ENCODE measurements around the gene TOM1L2. TPM values are rescaled to one million over a fixed set of nuclear protein-coding genes. Genes with fewer than 3 reads are reported as not detected.
"Not testable (repeated sequence)": the region's sequence is repeated elsewhere in the genome, so short reads cannot be mapped to it uniquely, and the experiment has no call there.

TOM1L2 gene
- polyA plus RNA-seq, 3 donors = 31.8 to 36.2 (median 32.2) TPM

- no peak for DNase-seq (ENCODE audit: low read depth in 3 of 3, low spot score in 2 of 3)
Observed at GRCh38 chr17:17972952-17973254, 703 bp upstream of the TOM1L2 start.

DNA sequence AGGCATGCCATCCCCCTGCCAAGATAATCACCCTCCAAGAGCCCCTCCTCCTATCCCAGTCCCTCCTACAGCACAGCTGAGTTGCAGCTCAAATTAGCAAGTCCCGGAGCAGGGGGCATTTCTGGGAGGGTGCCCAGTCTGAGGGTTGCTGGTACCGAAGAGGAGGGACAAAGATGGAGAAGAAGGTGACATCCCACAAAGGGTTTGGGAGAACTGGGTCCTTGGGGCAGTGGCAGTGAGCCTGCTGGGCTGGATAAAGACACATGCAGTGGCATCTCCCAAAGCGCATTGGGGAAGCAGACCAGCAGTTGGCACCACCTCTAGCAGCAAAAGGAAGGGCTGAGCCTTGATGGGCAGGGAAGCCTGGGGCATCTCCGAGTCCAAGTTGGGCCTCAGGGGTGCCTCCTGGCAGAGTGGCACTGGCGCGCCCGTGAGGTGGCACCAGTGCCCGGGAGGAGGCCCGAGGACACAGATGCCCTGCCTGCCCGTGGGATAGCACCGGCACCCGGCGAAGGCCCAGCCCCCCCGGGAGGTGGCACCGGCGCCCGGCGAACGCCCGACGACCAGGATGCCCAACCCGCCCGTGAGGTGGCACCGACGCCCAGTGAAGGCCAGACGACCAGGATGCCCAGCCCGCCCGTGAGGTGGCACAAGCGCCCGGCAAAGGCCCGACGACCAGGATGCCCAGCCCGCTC lies 622 bp downstream of the TOM1L2 start:
- no peak for DNase-seq (ENCODE audit: low read depth in 3 of 3, low spot score in 2 of 3)

DNA sequence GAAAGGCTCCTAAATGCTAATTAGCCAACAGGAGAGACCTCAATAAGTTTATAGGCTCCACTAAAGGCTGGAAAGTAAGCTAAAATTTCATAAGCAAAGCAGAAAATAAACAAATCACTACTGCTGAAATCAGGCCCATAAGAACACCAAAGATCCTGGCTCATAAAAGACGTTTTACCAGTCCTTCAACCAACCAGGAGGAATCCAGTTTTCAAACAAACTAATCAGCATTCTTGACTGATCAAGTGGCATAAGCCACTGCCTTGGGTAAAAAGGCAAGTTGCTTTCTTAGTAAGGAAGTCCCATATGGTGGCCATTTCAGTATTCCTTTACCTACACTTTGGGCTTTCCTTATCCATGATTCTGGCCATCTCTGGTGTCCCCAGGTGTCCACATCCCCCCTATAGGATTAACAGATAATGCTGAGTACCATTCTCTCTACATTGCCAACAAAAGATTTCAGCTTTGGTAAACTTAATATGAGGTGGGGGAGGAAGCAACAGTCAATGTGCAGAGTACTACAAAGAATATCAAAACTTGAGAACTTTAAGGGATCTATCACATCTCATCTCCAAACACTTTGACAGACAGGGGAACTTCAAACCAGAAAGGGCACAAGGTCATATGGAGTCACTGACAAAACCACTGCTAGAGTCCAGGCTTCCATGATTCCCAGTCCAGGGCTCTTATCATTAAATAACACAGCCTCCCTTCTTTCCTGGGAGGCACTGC lies 1.3 kb downstream of the TOM1L2 start:
- DNase-seq (ENCODE audit: low read depth in 3 of 3, low spot score in 2 of 3) = no peak

DNA sequence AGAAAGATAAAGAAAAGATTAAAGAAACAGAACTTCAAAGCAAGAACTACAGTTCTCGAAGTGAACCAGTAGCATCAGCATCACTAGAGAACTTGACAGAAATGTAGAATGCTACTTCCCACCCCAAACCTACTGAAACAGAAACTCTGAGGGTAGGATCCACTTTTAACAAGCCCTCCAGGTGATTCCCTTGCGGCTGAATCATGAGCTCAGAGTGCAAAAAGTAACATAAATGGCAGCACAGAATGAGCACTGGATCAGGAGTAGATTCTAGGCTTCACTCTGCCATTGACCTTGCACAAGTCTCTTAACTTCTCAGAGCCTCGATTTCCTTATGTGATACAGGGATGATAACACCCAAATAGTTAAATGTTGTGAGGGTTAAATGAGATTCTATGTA lies 5.8 kb downstream of the TOM1L2 start:
- no peak for DNase-seq (ENCODE audit: low read depth in 3 of 3, low spot score in 2 of 3)

- no peak for DNase-seq (ENCODE audit: low read depth in 3 of 3, low spot score in 2 of 3)
Observed at GRCh38 chr17:17965152-17965721, 7.0 kb downstream of the TOM1L2 start.

DNA sequence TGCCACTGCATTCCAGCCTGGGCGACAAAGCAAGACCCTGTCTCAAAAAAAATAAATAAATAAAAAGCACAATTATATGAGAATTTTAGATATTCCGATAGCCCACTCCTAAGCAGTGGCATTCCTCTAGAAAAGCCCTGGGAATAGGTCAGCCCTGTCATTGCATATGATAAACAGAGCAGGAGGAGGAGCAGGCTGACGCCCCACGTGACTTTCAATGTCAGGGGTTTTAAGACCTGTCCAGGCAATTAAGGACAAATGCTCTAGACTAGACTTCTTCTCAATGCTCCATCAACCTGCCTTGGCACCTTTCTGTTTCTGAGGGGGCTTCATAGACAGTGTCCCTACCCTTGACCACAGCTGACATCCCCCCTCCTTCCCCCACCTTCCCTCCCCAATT lies 7.5 kb downstream of the TOM1L2 start:
- DNase-seq (ENCODE audit: low read depth in 3 of 3, low spot score in 2 of 3) = no peak

- DNase-seq (ENCODE audit: low read depth in 3 of 3, low spot score in 2 of 3) = no peak
Observed at GRCh38 chr17:17963694-17964436, 8.3 kb downstream of the TOM1L2 start.

GRCh38 chr17:17963066-17963465 lies 9.1 kb downstream of the TOM1L2 start:
- DNase-seq (ENCODE audit: low read depth in 3 of 3, low spot score in 2 of 3) = no peak

- no peak for DNase-seq (ENCODE audit: low read depth in 3 of 3, low spot score in 2 of 3)
Observed at GRCh38 chr17:17960500-17961030, 11.6 kb downstream of the TOM1L2 start.

DNA sequence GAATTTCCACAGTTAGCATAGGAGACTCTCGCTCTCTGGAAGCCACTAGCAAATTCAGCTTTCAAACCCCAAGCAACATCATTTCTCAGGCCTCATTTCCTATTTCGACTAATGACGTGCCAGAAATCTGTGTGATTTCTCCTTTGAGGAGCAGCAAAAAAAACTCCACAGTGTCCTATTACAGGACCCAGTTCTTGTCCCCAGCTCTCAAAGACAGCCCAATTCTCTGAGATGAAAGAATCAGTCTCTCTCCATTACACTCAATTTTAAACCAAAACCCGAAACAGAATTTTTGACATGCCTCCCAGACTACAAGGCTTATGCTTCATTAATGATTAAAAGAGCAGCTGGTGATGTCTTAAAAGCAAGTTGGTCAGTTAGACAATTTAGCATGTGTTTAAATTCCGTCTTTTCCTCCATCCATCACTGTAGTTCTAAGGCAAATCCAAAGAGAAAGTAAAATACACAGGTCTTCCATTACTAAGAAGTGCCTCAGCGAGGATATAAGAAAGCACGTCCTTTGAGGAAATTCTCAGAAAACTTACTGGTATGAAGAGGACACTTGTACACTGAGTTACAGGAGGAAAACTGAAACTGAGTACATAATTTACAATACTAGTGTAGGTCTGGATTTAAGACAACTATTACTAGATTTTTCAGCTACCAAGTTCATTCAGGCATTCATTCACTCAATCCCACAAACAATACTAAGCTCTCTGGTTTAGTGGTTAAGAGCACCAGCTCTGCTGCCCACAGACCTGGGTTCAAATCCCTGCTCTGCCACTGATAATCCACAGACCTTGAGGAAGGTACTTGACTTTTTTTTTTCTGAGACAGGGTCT lies 12.5 kb downstream of the TOM1L2 start:
- DNase-seq (ENCODE audit: low read depth in 3 of 3, low spot score in 2 of 3) = no peak

- no peak for DNase-seq (ENCODE audit: low read depth in 3 of 3, low spot score in 2 of 3)
Observed at GRCh38 chr17:17958982-17959381, 13.2 kb downstream of the TOM1L2 start.

GRCh38 chr17:17957584-17957916 lies 14.7 kb downstream of the TOM1L2 start:
- DNase-seq (ENCODE audit: low read depth in 3 of 3, low spot score in 2 of 3) = no peak

GRCh38 chr17:17955790-17956341 lies 16.3 kb downstream of the TOM1L2 start:
- DNase-seq (ENCODE audit: low read depth in 3 of 3, low spot score in 2 of 3) = not testable (repeated sequence)

DNA sequence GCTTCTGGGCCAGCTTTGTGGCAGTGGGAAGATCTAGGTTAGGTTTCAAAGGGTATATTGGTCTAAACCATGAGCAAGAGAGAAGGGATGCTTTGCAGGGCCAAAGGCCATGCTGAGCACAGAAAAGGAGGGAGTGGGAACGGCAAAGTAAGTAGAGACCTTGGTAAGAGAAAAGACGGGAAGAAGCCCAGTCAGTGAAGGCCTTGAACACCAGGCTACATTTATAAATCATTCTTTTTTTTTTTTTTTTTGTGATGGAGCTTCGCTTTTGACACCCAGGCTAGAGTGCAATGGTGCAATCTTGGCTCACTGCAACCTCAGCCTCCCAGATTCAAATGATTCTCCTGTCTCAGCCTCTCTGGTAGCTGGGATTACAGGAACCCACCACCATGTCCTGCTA lies 18.1 kb downstream of the TOM1L2 start:
- no peak for DNase-seq (ENCODE audit: low read depth in 3 of 3, low spot score in 2 of 3)

GRCh38 chr17:17952691-17953090 lies 19.5 kb downstream of the TOM1L2 start:
- no peak for DNase-seq (ENCODE audit: low read depth in 3 of 3, low spot score in 2 of 3)

- no peak for DNase-seq (ENCODE audit: low read depth in 3 of 3, low spot score in 2 of 3)
Observed at GRCh38 chr17:17951524-17951923, 20.7 kb downstream of the TOM1L2 start.

GRCh38 chr17:17950806-17951205 lies 21.4 kb downstream of the TOM1L2 start:
- DNase-seq (ENCODE audit: low read depth in 3 of 3, low spot score in 2 of 3) = no peak

DNA sequence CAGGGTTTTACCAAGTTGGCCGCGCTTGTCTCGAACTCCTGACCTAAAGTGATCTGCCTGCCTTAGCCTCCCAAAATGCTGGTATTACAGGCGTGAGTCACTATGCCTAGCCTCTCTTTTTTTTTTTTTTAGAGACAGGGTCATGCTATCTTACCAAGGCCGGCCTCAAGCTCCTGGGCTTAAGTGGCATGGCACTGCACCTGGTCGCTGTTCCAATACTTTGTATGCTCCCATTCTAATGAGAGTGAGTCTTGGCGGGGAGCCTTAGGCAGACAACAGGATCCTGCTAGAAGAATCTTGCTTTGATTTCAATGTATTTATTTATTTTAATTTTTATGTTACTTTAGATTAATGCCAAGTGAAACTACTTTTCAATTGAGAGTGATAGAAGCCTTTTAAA lies 21.9 kb downstream of the TOM1L2 start:
- no peak for DNase-seq (ENCODE audit: low read depth in 3 of 3, low spot score in 2 of 3)

DNA sequence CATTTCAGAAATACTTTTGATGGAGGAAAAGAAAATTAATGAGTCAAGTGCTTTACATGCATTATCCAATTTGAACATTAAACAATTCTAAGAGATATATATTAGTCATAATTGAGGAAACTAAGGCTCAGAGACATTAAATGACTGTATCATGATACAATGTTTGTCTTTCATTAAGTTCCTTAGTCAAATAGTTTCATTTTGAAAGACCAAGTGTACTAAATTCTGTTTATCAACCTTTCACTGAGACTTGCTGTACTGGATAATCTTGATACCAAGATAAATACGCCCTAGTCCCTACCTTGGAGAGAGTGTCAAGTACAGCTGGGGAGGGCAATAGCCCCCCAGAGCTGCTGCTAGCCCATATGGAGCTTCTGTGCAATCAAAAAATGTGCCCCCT lies 24.2 kb downstream of the TOM1L2 start:
- no peak for DNase-seq (ENCODE audit: low read depth in 3 of 3, low spot score in 2 of 3)

DNA sequence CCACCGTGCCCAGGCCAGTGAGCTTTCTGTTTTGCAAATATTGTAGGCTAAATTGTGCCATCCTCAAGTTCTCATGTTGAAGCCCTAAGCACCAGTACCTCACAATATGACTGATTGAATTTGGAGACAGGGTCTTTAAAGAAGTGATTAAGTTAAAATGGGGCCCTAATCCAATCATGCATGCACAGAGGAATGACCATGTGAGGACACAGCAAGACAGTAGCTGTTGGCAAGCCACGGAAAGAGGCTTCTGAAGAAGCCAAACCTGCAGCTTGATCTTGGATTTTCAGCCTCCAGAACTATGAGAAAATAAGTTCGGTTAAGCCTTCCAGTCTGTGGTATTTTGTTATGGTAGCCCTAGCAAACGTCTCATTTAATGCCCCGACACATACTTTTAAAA lies 24.9 kb downstream of the TOM1L2 start:
- no peak for DNase-seq (ENCODE audit: low read depth in 3 of 3, low spot score in 2 of 3)

All from right renal cortex interstitium (tissue), 3 donors.